ENCODE results near the gene CEACAM19. TPM values are rescaled to one million over a fixed set of nuclear protein-coding genes. Genes with fewer than 3 reads are reported as not detected.

The CEACAM19 gene
- polyA plus RNA-seq, 2 donors, result 5.6 to 7.5 TPM

- Histone ChIP-seq H3K27me3 (ENCODE audit: control insufficient read depth in 1 of 2, insufficient read depth in 2 of 2, low read length in 2 of 2) (no peaks in the 10 kb centered on the region), H3K4me3 (ENCODE audit: low read depth in 1 of 2, low read length in 2 of 2) (no peak overlapping the region), H3K27ac (ENCODE audit: low read depth in 2 of 2, low read length in 1 of 2) (no peak overlapping the region), H3K9me3 (ENCODE audit: control insufficient read depth in 2 of 2, insufficient read depth in 1 of 2, low read depth in 1 of 2, low read length in 1 of 2) (no peaks in the 10 kb centered on the region), H3K4me1 (ENCODE audit: control insufficient read depth in 2 of 2, insufficient read depth in 2 of 2, low read length in 1 of 2) (no peaks in the 10 kb centered on the region), H3K36me3 (ENCODE audit: control insufficient read depth in 2 of 2, insufficient read depth in 2 of 2, low read length in 1 of 2) (peaks cover 19 to 30% of the 10 kb centered on the region in 2 donors)
- 38 to 40% methylated on average over 23 to 25 of the region's 25 CpGs for WGBS, 2 donors
Observed at GRCh38 chr19:44657211-44657921, 13.9 kb upstream of the CEACAM19 start.

- WGBS, 2 donors, result 90 to 92% methylated on average over 3 of the region's 3 CpGs
- H3K27me3 ChIP-seq (ENCODE audit: control insufficient read depth in 1 of 2, insufficient read depth in 2 of 2, low read length in 2 of 2), result no peaks in the 10 kb centered on the region
Observed at GRCh38 chr19:44658069-44658733, 13.1 kb upstream of the CEACAM19 start.

GRCh38 chr19:44660081-44660480 lies 11.2 kb upstream of the CEACAM19 start:
- 80 to 91% methylated on average over 4 of the region's 4 CpGs for WGBS, 2 donors
- H3K27ac ChIP-seq (ENCODE audit: low read depth in 2 of 2, low read length in 1 of 2), result no peak overlapping the region
- H3K4me3 ChIP-seq (ENCODE audit: low read depth in 1 of 2, low read length in 2 of 2), result no peak overlapping the region
- H3K27me3 ChIP-seq (ENCODE audit: control insufficient read depth in 1 of 2, insufficient read depth in 2 of 2, low read length in 2 of 2), result no peaks in the 10 kb centered on the region
- H3K9me3 ChIP-seq (ENCODE audit: control insufficient read depth in 2 of 2, insufficient read depth in 1 of 2, low read depth in 1 of 2, low read length in 1 of 2), result no peaks in the 10 kb centered on the region
- H3K4me1 ChIP-seq (ENCODE audit: control insufficient read depth in 2 of 2, insufficient read depth in 2 of 2, low read length in 1 of 2), result peaks cover 0 to 2% of the 10 kb centered on the region in 2 donors
- peaks cover 15 to 23% of the 10 kb centered on the region in 2 donors for H3K36me3 ChIP-seq (ENCODE audit: control insufficient read depth in 2 of 2, insufficient read depth in 2 of 2, low read length in 1 of 2)

More at GRCh38 chr19:44658069-44658733, 13.1 kb upstream of the CEACAM19 start:
- Histone ChIP-seq H3K4me3 (ENCODE audit: low read depth in 1 of 2, low read length in 2 of 2) (no peak overlapping the region), H3K4me1 (ENCODE audit: control insufficient read depth in 2 of 2, insufficient read depth in 2 of 2, low read length in 1 of 2) (no peaks in the 10 kb centered on the region), H3K27ac (ENCODE audit: low read depth in 2 of 2, low read length in 1 of 2) (no peak overlapping the region), H3K9me3 (ENCODE audit: control insufficient read depth in 2 of 2, insufficient read depth in 1 of 2, low read depth in 1 of 2, low read length in 1 of 2) (no peaks in the 10 kb centered on the region), H3K36me3 (ENCODE audit: control insufficient read depth in 2 of 2, insufficient read depth in 2 of 2, low read length in 1 of 2) (peaks cover 16 to 27% of the 10 kb centered on the region in 2 donors)

- Histone ChIP-seq H3K27me3 (ENCODE audit: control insufficient read depth in 1 of 2, insufficient read depth in 2 of 2, low read length in 2 of 2) (no peaks in the 10 kb centered on the region), H3K9me3 (ENCODE audit: control insufficient read depth in 2 of 2, insufficient read depth in 1 of 2, low read depth in 1 of 2, low read length in 1 of 2) (no peaks in the 10 kb centered on the region), H3K4me1 (ENCODE audit: control insufficient read depth in 2 of 2, insufficient read depth in 2 of 2, low read length in 1 of 2) (peaks cover 0 to 2% of the 10 kb centered on the region in 2 donors), H3K4me3 (ENCODE audit: low read depth in 1 of 2, low read length in 2 of 2) (no peak overlapping the region), H3K36me3 (ENCODE audit: control insufficient read depth in 2 of 2, insufficient read depth in 2 of 2, low read length in 1 of 2) (peaks cover 15 to 21% of the 10 kb centered on the region in 2 donors), H3K27ac (ENCODE audit: low read depth in 2 of 2, low read length in 1 of 2) (no peak overlapping the region)
- 90 to 91% methylated on average over 11 of the region's 11 CpGs for WGBS, 2 donors
Observed at GRCh38 chr19:44661205-44661604, 10.1 kb upstream of the CEACAM19 start.

- no peaks in the 10 kb centered on the region for H3K9me3 ChIP-seq (ENCODE audit: control insufficient read depth in 2 of 2, insufficient read depth in 1 of 2, low read depth in 1 of 2, low read length in 1 of 2)
- H3K27me3 ChIP-seq (ENCODE audit: control insufficient read depth in 1 of 2, insufficient read depth in 2 of 2, low read length in 2 of 2), result no peaks in the 10 kb centered on the region
- H3K36me3 ChIP-seq (ENCODE audit: control insufficient read depth in 2 of 2, insufficient read depth in 2 of 2, low read length in 1 of 2), result peaks cover 15 to 20% of the 10 kb centered on the region in 2 donors
- H3K4me1 ChIP-seq (ENCODE audit: control insufficient read depth in 2 of 2, insufficient read depth in 2 of 2, low read length in 1 of 2), result peaks cover 2% of the 10 kb centered on the region in 2 donors
- no peak overlapping the region for H3K27ac ChIP-seq (ENCODE audit: low read depth in 2 of 2, low read length in 1 of 2)
- WGBS, 2 donors, result 64 to 71% methylated on average over 7 of the region's 7 CpGs
- no peak overlapping the region for H3K4me3 ChIP-seq (ENCODE audit: low read depth in 1 of 2, low read length in 2 of 2)
Observed at GRCh38 chr19:44661904-44662303, 9.4 kb upstream of the CEACAM19 start.

GRCh38 chr19:44662691-44663385 lies 8.4 kb upstream of the CEACAM19 start:
- Histone ChIP-seq H3K36me3 (ENCODE audit: control insufficient read depth in 2 of 2, insufficient read depth in 2 of 2, low read length in 1 of 2) (peaks cover 15 to 16% of the 10 kb centered on the region in 2 donors), H3K4me1 (ENCODE audit: control insufficient read depth in 2 of 2, insufficient read depth in 2 of 2, low read length in 1 of 2) (peaks cover 2 to 5% of the 10 kb centered on the region in 2 donors), H3K4me3 (ENCODE audit: low read depth in 1 of 2, low read length in 2 of 2) (no peak overlapping the region), H3K27ac (ENCODE audit: low read depth in 2 of 2, low read length in 1 of 2) (no peak overlapping the region), H3K27me3 (ENCODE audit: control insufficient read depth in 1 of 2, insufficient read depth in 2 of 2, low read length in 2 of 2) (no peaks in the 10 kb centered on the region), H3K9me3 (ENCODE audit: control insufficient read depth in 2 of 2, insufficient read depth in 1 of 2, low read depth in 1 of 2, low read length in 1 of 2) (no peaks in the 10 kb centered on the region)
- WGBS, 2 donors, result 58 to 74% methylated on average over 7 of the region's 7 CpGs

- 95 to 97% methylated on average over 5 of the region's 5 CpGs for WGBS, 2 donors
- no peak overlapping the region for H3K27ac ChIP-seq (ENCODE audit: low read depth in 2 of 2, low read length in 1 of 2)
- H3K27me3 ChIP-seq (ENCODE audit: control insufficient read depth in 1 of 2, insufficient read depth in 2 of 2, low read length in 2 of 2), result no peaks in the 10 kb centered on the region
- no peaks in the 10 kb centered on the region for H3K9me3 ChIP-seq (ENCODE audit: control insufficient read depth in 2 of 2, insufficient read depth in 1 of 2, low read depth in 1 of 2, low read length in 1 of 2)
- H3K4me1 ChIP-seq (ENCODE audit: control insufficient read depth in 2 of 2, insufficient read depth in 2 of 2, low read length in 1 of 2), result peaks cover 2 to 5% of the 10 kb centered on the region in 2 donors
- H3K4me3 ChIP-seq (ENCODE audit: low read depth in 1 of 2, low read length in 2 of 2), result no peak overlapping the region
- peaks cover 6 to 15% of the 10 kb centered on the region in 2 donors for H3K36me3 ChIP-seq (ENCODE audit: control insufficient read depth in 2 of 2, insufficient read depth in 2 of 2, low read length in 1 of 2)
Observed at GRCh38 chr19:44663996-44664395, 7.3 kb upstream of the CEACAM19 start.

GRCh38 chr19:44664976-44665375 lies 6.3 kb upstream of the CEACAM19 start:
- H3K4me3 ChIP-seq (ENCODE audit: low read depth in 1 of 2, low read length in 2 of 2), result no peak overlapping the region
- WGBS, 2 donors, result 87 to 93% methylated on average over 10 of the region's 10 CpGs
- H3K4me1 ChIP-seq (ENCODE audit: control insufficient read depth in 2 of 2, insufficient read depth in 2 of 2, low read length in 1 of 2), result peaks cover 2 to 5% of the 10 kb centered on the region in 2 donors
- no peaks in the 10 kb centered on the region for H3K9me3 ChIP-seq (ENCODE audit: control insufficient read depth in 2 of 2, insufficient read depth in 1 of 2, low read depth in 1 of 2, low read length in 1 of 2)
- H3K27me3 ChIP-seq (ENCODE audit: control insufficient read depth in 1 of 2, insufficient read depth in 2 of 2, low read length in 2 of 2), result no peaks in the 10 kb centered on the region
- peaks cover 4 to 10% of the 10 kb centered on the region in 2 donors for H3K36me3 ChIP-seq (ENCODE audit: control insufficient read depth in 2 of 2, insufficient read depth in 2 of 2, low read length in 1 of 2)
- H3K27ac ChIP-seq (ENCODE audit: low read depth in 2 of 2, low read length in 1 of 2), result peak overlapping the region in 1 of 2 donors; percentile 6

- WGBS, 2 donors, result 78 to 84% methylated on average over 7 of the region's 7 CpGs
- no peaks in the 10 kb centered on the region for H3K9me3 ChIP-seq (ENCODE audit: control insufficient read depth in 2 of 2, insufficient read depth in 1 of 2, low read depth in 1 of 2, low read length in 1 of 2)
- peak overlapping the region in 1 of 2 donors; percentile 67 for H3K27ac ChIP-seq (ENCODE audit: low read depth in 2 of 2, low read length in 1 of 2)
- peaks cover 0 to 6% of the 10 kb centered on the region in 2 donors for H3K36me3 ChIP-seq (ENCODE audit: control insufficient read depth in 2 of 2, insufficient read depth in 2 of 2, low read length in 1 of 2)
- H3K4me1 ChIP-seq (ENCODE audit: control insufficient read depth in 2 of 2, insufficient read depth in 2 of 2, low read length in 1 of 2), result peaks cover 2 to 5% of the 10 kb centered on the region in 2 donors
- no peaks in the 10 kb centered on the region for H3K27me3 ChIP-seq (ENCODE audit: control insufficient read depth in 1 of 2, insufficient read depth in 2 of 2, low read length in 2 of 2)
- H3K4me3 ChIP-seq (ENCODE audit: low read depth in 1 of 2, low read length in 2 of 2), result no peak overlapping the region
Observed at GRCh38 chr19:44666852-44667556, 4.3 kb upstream of the CEACAM19 start.
